Mesenteric fat pad (tissue), 1 donor: ENCODE data around the gene CAV2. TPM values are rescaled to one million over a fixed set of nuclear protein-coding genes. Genes with fewer than 3 reads are reported as not detected.

Experiments used
- DNase-seq: peaks from one replicate; pipeline ENCODE4 v3.0.0-alpha.2; 2020; ENCODE audit warnings: low spot score
- total RNA-seq: library from RNA; stranded (reverse); fragmentation: NEBNext Ultra II Directional; extraction: Animal tissue kit (Norgen Biotek cat#: 25700); gene quantifications from one replicate; pipeline ENCODE4 v1.2.1, GENCODE V29; 2021
- donor health status: DM: yes; HTN: yes; CAD: no.

Gene CAV2
- total RNA-seq, 1 donor from 2014 or later, result 170 TPM

- no peak for DNase-seq
Measured at GRCh38 chr7:116494472-116494871, 5.1 kb upstream of the CAV2 start.

GRCh38 chr7:116495736-116496135, 3.8 kb upstream of the CAV2 start:
- no peak for DNase-seq

GRCh38 chr7:116496653-116497052, 2.9 kb upstream of the CAV2 start:
- DNase-seq, result no peak

GRCh38 chr7:116497708-116498107, 1.8 kb upstream of the CAV2 start:
- no peak for DNase-seq

GRCh38 chr7:116500078-116500853, 728 bp downstream of the CAV2 start:
- DNase-seq, result no peak

- no peak for DNase-seq
Measured at GRCh38 chr7:116501425-116502167, 2.1 kb downstream of the CAV2 start.

- no peak for DNase-seq
Measured at GRCh38 chr7:116502201-116503096, 2.9 kb downstream of the CAV2 start.

GRCh38 chr7:116503835-116504234, 4.3 kb downstream of the CAV2 start:
- DNase-seq, result no peak

- DNase-seq, result no peak
Measured at GRCh38 chr7:116505278-116505677, 5.7 kb downstream of the CAV2 start.

- DNase-seq, result no peak
Measured at GRCh38 chr7:116505823-116506222, 6.3 kb downstream of the CAV2 start.

- no peak for DNase-seq
Measured at GRCh38 chr7:116509982-116510579, 10.5 kb downstream of the CAV2 start.

GRCh38 chr7:116510795-116511194, 11.3 kb downstream of the CAV2 start:
- no peak for DNase-seq

- DNase-seq, result no peak
Measured at GRCh38 chr7:116511552-116512519, 12.3 kb downstream of the CAV2 start.

GRCh38 chr7:116512520-116513188, 13.1 kb downstream of the CAV2 start:
- no peak for DNase-seq

- DNase-seq, result no peak
Measured at GRCh38 chr7:116515584-116515983, 16.0 kb downstream of the CAV2 start.

- DNase-seq, result no peak
Measured at GRCh38 chr7:116516324-116516723, 16.8 kb downstream of the CAV2 start.

GRCh38 chr7:116517626-116518025, 18.1 kb downstream of the CAV2 start:
- no peak for DNase-seq

GRCh38 chr7:116518961-116519360, 19.4 kb downstream of the CAV2 start:
- DNase-seq, result no peak

- DNase-seq, result no peak
Measured at GRCh38 chr7:116521046-116521664, 21.6 kb downstream of the CAV2 start.
